ENCODE results near the gene MAGEF1.

DNA sequence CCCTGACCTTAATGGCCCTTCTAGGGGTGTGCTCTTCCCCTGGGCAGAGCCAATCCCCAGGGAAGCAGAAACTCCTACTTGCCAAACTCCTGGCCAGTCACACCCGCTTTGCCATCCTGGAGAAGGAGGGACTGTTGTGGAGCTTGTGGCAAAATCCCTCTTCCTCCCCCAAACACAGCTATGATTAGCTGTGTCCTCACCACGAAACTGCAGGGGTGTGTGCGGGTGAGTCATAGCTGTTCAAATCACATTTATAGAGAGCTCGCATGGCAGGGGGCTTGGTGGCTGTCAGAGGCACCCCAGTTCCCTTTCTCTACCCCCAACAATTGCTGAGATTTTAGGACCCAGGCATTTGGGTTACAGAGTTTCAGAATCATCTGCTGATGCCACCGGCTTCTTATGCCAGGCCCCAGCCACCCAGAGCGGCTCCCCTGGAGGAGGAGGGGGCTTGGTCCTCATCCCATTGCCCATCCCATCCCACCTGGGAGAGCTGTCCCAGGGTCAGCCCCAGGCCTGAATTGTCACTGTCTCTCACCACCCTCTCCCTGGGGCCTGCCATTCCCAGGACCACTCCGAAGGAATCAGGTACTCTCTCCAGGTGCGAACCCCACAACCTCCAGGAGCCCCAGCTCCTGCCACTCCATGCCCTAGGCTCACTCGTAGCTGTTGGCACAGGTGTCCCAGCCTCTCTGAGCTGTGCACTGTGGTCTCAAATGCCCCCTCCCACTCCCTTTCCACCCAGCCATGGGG lies 28.8 kb upstream of the MAGEF1 start:
- TF ChIP-seq POLR2A (IDR thresholded peaks at IDR 0.05): no peak
- TF ChIP-seq, protein P1, sequence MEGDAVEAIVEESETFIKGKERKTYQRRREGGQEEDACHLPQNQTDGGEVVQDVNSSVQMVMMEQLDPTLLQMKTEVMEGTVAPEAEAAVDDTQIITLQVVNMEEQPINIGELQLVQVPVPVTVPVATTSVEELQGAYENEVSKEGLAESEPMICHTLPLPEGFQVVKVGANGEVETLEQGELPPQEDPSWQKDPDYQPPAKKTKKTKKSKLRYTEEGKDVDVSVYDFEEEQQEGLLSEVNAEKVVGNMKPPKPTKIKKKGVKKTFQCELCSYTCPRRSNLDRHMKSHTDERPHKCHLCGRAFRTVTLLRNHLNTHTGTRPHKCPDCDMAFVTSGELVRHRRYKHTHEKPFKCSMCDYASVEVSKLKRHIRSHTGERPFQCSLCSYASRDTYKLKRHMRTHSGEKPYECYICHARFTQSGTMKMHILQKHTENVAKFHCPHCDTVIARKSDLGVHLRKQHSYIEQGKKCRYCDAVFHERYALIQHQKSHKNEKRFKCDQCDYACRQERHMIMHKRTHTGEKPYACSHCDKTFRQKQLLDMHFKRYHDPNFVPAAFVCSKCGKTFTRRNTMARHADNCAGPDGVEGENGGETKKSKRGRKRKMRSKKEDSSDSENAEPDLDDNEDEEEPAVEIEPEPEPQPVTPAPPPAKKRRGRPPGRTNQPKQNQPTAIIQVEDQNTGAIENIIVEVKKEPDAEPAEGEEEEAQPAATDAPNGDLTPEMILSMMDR (IDR thresholded peaks at IDR 0.05): no peak
